HepG2 (cell line): ENCODE results near the gene THAP5. TPM values are rescaled to one million over a fixed set of nuclear protein-coding genes. Genes with fewer than 3 reads are reported as not detected.

Experiments used
- ATF1 ChIP-seq: IDR thresholded peaks from 2 replicates; pipeline ENCODE4 v1.6.1; 2016; ENCODE audit warnings: mild to moderate bottlenecking, control low read depth
- FOSL2 ChIP-seq: sonication (generic); formaldehyde crosslinking; IDR thresholded peaks from 2 replicates; pipeline ENCODE4 v1.4.0; 2020; ENCODE audit warnings: missing genetic modification reagents
- HNF4G ChIP-seq, 2 experiments: sonication (generic) in 1 of 2; formaldehyde crosslinking in 1 of 2; IDR thresholded peaks; 2 replicates each; pipeline versions ENCODE4 v1.4.0 to v1.6.1; 2011 to 2020; ENCODE audit warnings: borderline replicate concordance in 2 of 2, low read depth in 2 of 2, mild to moderate bottlenecking in 2 of 2, low read length in 1 of 2, missing genetic modification reagents in 1 of 2, moderate library complexity in 1 of 2
- JUNB ChIP-seq: sonication (generic); formaldehyde crosslinking; IDR thresholded peaks from 2 replicates; pipeline ENCODE4 v1.8.0; 2022; ENCODE audit warnings: missing genetic modification reagents, mild to moderate bottlenecking, borderline replicate concordance
- MIXL1 ChIP-seq: IDR thresholded peaks from 2 replicates; pipeline ENCODE4 v1.6.1; 2016
- MZF1 ChIP-seq: sonication (generic); formaldehyde crosslinking; IDR thresholded peaks from 2 replicates; pipeline ENCODE4 v1.8.1; 2023; ENCODE audit warnings: mild to moderate bottlenecking, missing genetic modification reagents, borderline replicate concordance
- ONECUT2 ChIP-seq: sonication (generic); formaldehyde crosslinking; IDR thresholded peaks from 2 replicates; pipeline ENCODE4 v1.4.0; 2020; ENCODE audit warnings: missing genetic modification reagents
- RFX5 ChIP-seq: IDR thresholded peaks from 2 replicates; pipeline ENCODE4 v1.6.1; 2011; ENCODE audit warnings: low read depth, low read length, improper control_type of control experiment
- SIN3A ChIP-seq: IDR thresholded peaks from 2 replicates; pipeline ENCODE4 v1.6.1; 2011; ENCODE audit warnings: low read depth, mild to moderate bottlenecking, control low read depth, low read length, borderline replicate concordance
- SP5 ChIP-seq: IDR thresholded peaks from 2 replicates; pipeline ENCODE4 v1.6.1; 2016; ENCODE audit warnings: low read depth, borderline replicate concordance
- SRY ChIP-seq: sonication (generic); formaldehyde crosslinking; IDR thresholded peaks from 2 replicates; pipeline ENCODE4 v1.8.0; 2022; ENCODE audit warnings: mild to moderate bottlenecking, missing genetic modification reagents
- ZC3H4 ChIP-seq: sonication (generic); formaldehyde crosslinking; IDR thresholded peaks from 2 replicates; pipeline ENCODE4 v1.4.0; 2020; ENCODE audit warnings: missing genetic modification reagents, borderline replicate concordance
- ZFP36 ChIP-seq: fragments of 150-350 bp; IDR thresholded peaks from 2 replicates; pipeline ENCODE4 v1.6.1; 2018; ENCODE audit warnings: borderline replicate concordance, low read length, low read depth; ENCODE audit not compliant: partially characterized antibody
- ZFP41 ChIP-seq: sonication (generic); formaldehyde crosslinking; IDR thresholded peaks from 2 replicates; pipeline ENCODE4 v1.4.0; 2020; ENCODE audit warnings: mild to moderate bottlenecking, missing genetic modification reagents, borderline replicate concordance
- ZNF225 ChIP-seq: sonication (generic); formaldehyde crosslinking; IDR thresholded peaks from 2 replicates; pipeline ENCODE4 v1.4.0; 2020; ENCODE audit warnings: mild to moderate bottlenecking, missing genetic modification reagents
- ZNF329 ChIP-seq: sonication (generic); formaldehyde crosslinking; IDR thresholded peaks from 2 replicates; pipeline ENCODE4 v1.9.0; 2021; ENCODE audit warnings: low read depth, mild to moderate bottlenecking, missing genetic modification reagents
- ZNF431 ChIP-seq: sonication (generic); formaldehyde crosslinking; IDR thresholded peaks from 2 replicates; pipeline ENCODE4 v1.9.0; 2022; ENCODE audit warnings: missing genetic modification reagents, low read depth, mild to moderate bottlenecking, borderline replicate concordance
- ZNF510 ChIP-seq: sonication (generic); formaldehyde crosslinking; IDR thresholded peaks from 2 replicates; pipeline ENCODE4 v1.4.0; 2020; ENCODE audit warnings: low read depth, mild to moderate bottlenecking, missing genetic modification reagents
- ZNF605 ChIP-seq: sonication (generic); formaldehyde crosslinking; IDR thresholded peaks from 2 replicates; pipeline ENCODE4 v1.8.0; 2022; ENCODE audit warnings: mild to moderate bottlenecking, missing genetic modification reagents
- ZNF792 ChIP-seq: IDR thresholded peaks from 2 replicates; pipeline ENCODE4 v1.6.1; 2016
- polyA plus RNA-seq, 8 experiments: library from polyadenylated mRNA; depleted of rRNA in 3 of 8; stranded (reverse) in 7 of 8; unstranded in 1 of 8; fragments of >200 nt; fragmentation: Illumina TruSeq in 4 of 8; extraction: Trizol in 4 of 8; gene quantifications; 2 replicates each; pipeline versions ENCODE4 v1.2.1 to v1.2.3, GENCODE V29; 2011 to 2016; ENCODE audit warnings: low read depth in 4 of 8, missing spikeins in 1 of 8, mixed read lengths in 1 of 8; ENCODE audit not compliant: insufficient read depth in 1 of 8
- total RNA-seq, 5 experiments: library from RNA; depleted of rRNA; stranded (reverse); fragments of >200 nt; fragmentation: Illumina TruSeq; extraction: Trizol; gene quantifications; 2 replicates each; pipeline ENCODE4 v1.2.3, GENCODE V29; 2016; ENCODE audit warnings: low read depth in 1 of 5
- TF ChIP-seq, protein P1 (sequence below): sonication (generic); formaldehyde crosslinking; IDR thresholded peaks from 2 replicates; pipeline ENCODE4 v1.9.0; 2021; ENCODE audit warnings: missing genetic modification reagents, borderline replicate concordance
- TF ChIP-seq, protein P2 (sequence below): IDR thresholded peaks from 2 replicates; pipeline ENCODE4 v1.6.1; 2016; ENCODE audit warnings: mild to moderate bottlenecking
- TF ChIP-seq, protein P3 (sequence below): sonication (generic); formaldehyde crosslinking; IDR thresholded peaks from 2 replicates; pipeline ENCODE4 v1.4.0; 2020; ENCODE audit warnings: missing genetic modification reagents

Gene THAP5
- total and polyA plus RNA-seq, 2 of the 13 experiments (the other 11 are each of a cell fraction or from before 2014, with no cell fraction given), result 3.6 to 11.8 TPM

DNA sequence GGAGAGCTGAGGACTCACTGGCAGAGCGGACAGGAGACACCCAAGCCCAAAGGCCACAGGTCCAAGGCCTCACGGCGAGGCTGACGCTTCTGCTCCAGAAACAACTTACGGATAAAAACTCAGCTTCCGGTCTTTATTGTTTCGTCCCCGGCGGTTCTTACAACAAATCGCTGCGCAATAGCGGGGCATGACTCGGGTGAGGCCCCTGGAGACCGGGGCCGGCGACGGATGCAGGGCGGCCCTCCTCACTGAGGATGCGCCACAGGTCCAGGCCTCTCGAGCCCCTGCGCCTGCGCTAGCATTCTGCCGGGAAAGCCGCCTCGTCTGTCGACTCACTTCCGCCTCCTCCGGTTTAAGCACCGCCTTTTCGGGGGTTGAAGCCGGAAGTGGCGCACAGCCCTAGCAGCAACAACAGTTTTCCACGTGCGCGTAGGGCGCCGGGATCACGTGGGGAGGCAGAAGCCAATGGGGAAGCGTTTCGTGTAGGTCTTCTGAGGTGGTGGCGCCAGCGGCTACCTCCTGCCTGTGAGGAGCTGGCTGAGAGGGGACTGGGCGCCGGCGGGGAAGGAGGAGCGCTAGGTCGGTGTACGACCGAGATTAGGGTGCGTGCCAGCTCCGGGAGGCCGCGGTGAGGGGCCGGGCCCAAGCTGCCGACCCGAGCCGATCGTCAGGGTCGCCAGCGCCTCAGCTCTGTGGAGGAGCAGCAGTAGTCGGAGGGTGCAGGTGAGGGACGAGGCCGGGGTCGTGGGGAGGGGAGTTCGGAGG is at the start of gene THAP5, which contains the start of gene DNAJB9 (continued):
- TF ChIP-seq, protein P1, sequence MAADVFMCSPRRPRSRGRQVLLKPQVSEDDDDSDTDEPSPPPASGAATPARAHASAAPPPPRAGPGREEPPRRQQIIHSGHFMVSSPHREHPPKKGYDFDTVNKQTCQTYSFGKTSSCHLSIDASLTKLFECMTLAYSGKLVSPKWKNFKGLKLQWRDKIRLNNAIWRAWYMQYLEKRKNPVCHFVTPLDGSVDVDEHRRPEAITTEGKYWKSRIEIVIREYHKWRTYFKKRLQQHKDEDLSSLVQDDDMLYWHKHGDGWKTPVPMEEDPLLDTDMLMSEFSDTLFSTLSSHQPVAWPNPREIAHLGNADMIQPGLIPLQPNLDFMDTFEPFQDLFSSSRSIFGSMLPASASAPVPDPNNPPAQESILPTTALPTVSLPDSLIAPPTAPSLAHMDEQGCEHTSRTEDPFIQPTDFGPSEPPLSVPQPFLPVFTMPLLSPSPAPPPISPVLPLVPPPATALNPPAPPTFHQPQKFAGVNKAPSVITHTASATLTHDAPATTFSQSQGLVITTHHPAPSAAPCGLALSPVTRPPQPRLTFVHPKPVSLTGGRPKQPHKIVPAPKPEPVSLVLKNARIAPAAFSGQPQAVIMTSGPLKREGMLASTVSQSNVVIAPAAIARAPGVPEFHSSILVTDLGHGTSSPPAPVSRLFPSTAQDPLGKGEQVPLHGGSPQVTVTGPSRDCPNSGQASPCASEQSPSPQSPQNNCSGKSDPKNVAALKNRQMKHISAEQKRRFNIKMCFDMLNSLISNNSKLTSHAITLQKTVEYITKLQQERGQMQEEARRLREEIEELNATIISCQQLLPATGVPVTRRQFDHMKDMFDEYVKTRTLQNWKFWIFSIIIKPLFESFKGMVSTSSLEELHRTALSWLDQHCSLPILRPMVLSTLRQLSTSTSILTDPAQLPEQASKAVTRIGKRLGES, result no peak
- TF ChIP-seq ZC3H4 (CRISPR knock-in tag) (no peak), ZNF510 (CRISPR knock-in tag) (peak; percentile 58; the same call in 1 of the 2 replicates), ZNF225 (CRISPR knock-in tag) (no peak; the same call in 1 of the 2 replicates), MIXL1 (0 out of 2 replicates have a peak, but pooled peaks have one; percentile 41), ZNF605 (CRISPR knock-in tag) (peak; percentile 73; the same call in 1 of the 2 replicates), SIN3A (peak; percentile 88), ZFP41 (CRISPR knock-in tag) (0 out of 2 replicates have a peak, but pooled peaks have one; percentile 67), ZNF431 (CRISPR knock-in tag) (no peak), RFX5 (no peak), ZNF329 (CRISPR knock-in tag) (peak; percentile 76; the same call in 1 of the 2 replicates), SP5 (CRISPR knock-in tag) (no peak), MZF1 (CRISPR knock-in tag) (peak; percentile 67; the same call in 1 of the 2 replicates), ZNF792 (CRISPR knock-in tag) (peak; percentile 86), JUNB (CRISPR knock-in tag) (no peak; the same call in 1 of the 2 replicates), HNF4G (IDR thresholded peaks at IDR 0.05; ENCODE audit: borderline replicate concordance, low read depth, low read length) (no peak; the same call in 1 of the 2 replicates), HNF4G (CRISPR knock-in tag; IDR thresholded peaks at IDR 0.05; ENCODE audit: borderline replicate concordance, low read depth) (no peak), SRY (no peak; the same call in 1 of the 2 replicates), ZFP36 (no peak), ATF1 (CRISPR knock-in tag) (peak; percentile 79), FOSL2 (CRISPR knock-in tag) (peak; percentile 41; the same call in 1 of the 2 replicates), ONECUT2 (CRISPR knock-in tag) (peak; percentile 25; the same call in 1 of the 2 replicates)
- TF ChIP-seq, protein P2, sequence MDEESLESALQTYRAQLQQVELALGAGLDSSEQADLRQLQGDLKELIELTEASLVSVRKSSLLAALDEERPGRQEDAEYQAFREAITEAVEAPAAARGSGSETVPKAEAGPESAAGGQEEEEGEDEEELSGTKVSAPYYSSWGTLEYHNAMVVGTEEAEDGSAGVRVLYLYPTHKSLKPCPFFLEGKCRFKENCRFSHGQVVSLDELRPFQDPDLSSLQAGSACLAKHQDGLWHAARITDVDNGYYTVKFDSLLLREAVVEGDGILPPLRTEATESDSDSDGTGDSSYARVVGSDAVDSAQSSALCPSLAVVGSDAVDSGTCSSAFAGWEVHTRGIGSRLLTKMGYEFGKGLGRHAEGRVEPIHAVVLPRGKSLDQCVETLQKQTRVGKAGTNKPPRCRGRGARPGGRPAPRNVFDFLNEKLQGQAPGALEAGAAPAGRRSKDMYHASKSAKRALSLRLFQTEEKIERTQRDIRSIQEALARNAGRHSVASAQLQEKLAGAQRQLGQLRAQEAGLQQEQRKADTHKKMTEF (CRISPR knock-in tag), result peak; percentile 95
- TF ChIP-seq, protein P3, sequence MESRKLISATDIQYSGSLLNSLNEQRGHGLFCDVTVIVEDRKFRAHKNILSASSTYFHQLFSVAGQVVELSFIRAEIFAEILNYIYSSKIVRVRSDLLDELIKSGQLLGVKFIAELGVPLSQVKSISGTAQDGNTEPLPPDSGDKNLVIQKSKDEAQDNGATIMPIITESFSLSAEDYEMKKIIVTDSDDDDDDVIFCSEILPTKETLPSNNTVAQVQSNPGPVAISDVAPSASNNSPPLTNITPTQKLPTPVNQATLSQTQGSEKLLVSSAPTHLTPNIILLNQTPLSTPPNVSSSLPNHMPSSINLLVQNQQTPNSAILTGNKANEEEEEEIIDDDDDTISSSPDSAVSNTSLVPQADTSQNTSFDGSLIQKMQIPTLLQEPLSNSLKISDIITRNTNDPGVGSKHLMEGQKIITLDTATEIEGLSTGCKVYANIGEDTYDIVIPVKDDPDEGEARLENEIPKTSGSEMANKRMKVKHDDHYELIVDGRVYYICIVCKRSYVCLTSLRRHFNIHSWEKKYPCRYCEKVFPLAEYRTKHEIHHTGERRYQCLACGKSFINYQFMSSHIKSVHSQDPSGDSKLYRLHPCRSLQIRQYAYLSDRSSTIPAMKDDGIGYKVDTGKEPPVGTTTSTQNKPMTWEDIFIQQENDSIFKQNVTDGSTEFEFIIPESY (CRISPR knock-in tag), result peak; percentile 26; the same call in 1 of the 2 replicates
